K562 (cell line): ENCODE measurements around the gene SEC22B.

Source experiments
- CHD1 ChIP-seq: fragments of 200-600 bp; sonication (generic); IDR thresholded peaks from one replicate; pipeline ENCODE4 v1.6.1; 2012; ENCODE audit warnings: mild to moderate bottlenecking, moderate library complexity, low read length, inconsistent platforms
- ELF4 ChIP-seq: fragments of 450-650 bp; formaldehyde crosslinking; IDR thresholded peaks from 2 replicates; pipeline ENCODE4 v1.4.0; 2022; ENCODE audit warnings: missing genetic modification characterization
- FOXK2 ChIP-seq, 2 experiments: fragments of 450-650 bp; IDR thresholded peaks in 1 of 2; conservative IDR thresholded peaks in 1 of 2; 2 replicates each; pipeline ENCODE4 v1.6.1; 2016; ENCODE audit warnings: low read depth in 2 of 2, mild to moderate bottlenecking in 1 of 2
- HNRNPH1 ChIP-seq: fragments of 200-400 bp; formaldehyde crosslinking; optimal IDR thresholded peaks from 2 replicates; pipeline ENCODE3; 2017; ENCODE audit warnings: low read depth, mild to moderate bottlenecking, low read length, moderate library complexity
- KAT2B ChIP-seq: IDR thresholded peaks from one replicate; pipeline ENCODE4 v1.6.1; 2012; ENCODE audit warnings: low read depth, mild to moderate bottlenecking, control low read depth, inconsistent platforms, low read length, moderate library complexity
- POLR2A ChIP-seq: fragments of 450-650 bp; conservative IDR thresholded peaks from 2 replicates; pipeline ENCODE4 v1.6.1; 2016
- RBM39 ChIP-seq: fragments of 200-400 bp; formaldehyde crosslinking; optimal IDR thresholded peaks from 2 replicates; pipeline ENCODE3; 2018; ENCODE audit warnings: low read depth, low read length
- SAFB2 ChIP-seq: fragments of 200-400 bp; formaldehyde crosslinking; IDR thresholded peaks from 2 replicates; pipeline ENCODE4 v1.6.1; 2018; ENCODE audit warnings: borderline replicate concordance, low read length, low read depth, moderate library complexity; ENCODE audit not compliant: severe bottlenecking
- TCF7L2 ChIP-seq: fragments of 150-350 bp; IDR thresholded peaks from 2 replicates; pipeline ENCODE4 v1.6.1; 2016; ENCODE audit warnings: low read depth, mild to moderate bottlenecking, low read length, moderate library complexity
- ZBTB1 ChIP-seq: sonication (generic); formaldehyde crosslinking; IDR thresholded peaks from 2 replicates; pipeline ENCODE4 v1.8.1; 2023; ENCODE audit warnings: missing genetic modification reagents, low read depth, mild to moderate bottlenecking, borderline replicate concordance
- ZNF24 ChIP-seq: fragments of 450-650 bp; IDR thresholded peaks from 2 replicates; pipeline ENCODE4 v1.6.1; 2016
- ZNF583 ChIP-seq: fragments of 250-450 bp; sonication (Bioruptor Pico); IDR thresholded peaks from 2 replicates; pipeline ENCODE4 v1.4.0; 2020
- TF ChIP-seq, protein P1 (sequence below), 2 experiments: fragments of 450-650 bp; IDR thresholded peaks; 2 replicates each; pipeline ENCODE4 v1.6.1; 2016
- TF ChIP-seq, protein P2 (sequence below), 3 experiments: IDR thresholded peaks in 2 of 3; conservative IDR thresholded peaks in 1 of 3; 2 replicates each; pipeline ENCODE4 v1.5.1; 2011 to 2012; ENCODE audit warnings: low read length in 3 of 3, mild to moderate bottlenecking in 3 of 3, control low read depth in 2 of 3, improper control_type of control experiment in 1 of 3, inconsistent platforms in 1 of 3, low read depth in 1 of 3, mixed read lengths in 1 of 3, moderate library complexity in 1 of 3; ENCODE audit not compliant: insufficient read depth in 2 of 3

- TF ChIP-seq CHD1 (peak; percentile 74), ZNF24 (peak; percentile 89), RBM39 (peak; percentile 98), HNRNPH1 (no peak), SAFB2 (no peak), POLR2A (peak; percentile 96), ELF4 (no peak), TCF7L2 (0 out of 2 replicates have a peak, but pooled peaks have one; percentile 45), FOXK2 (conservative IDR thresholded peaks at IDR 0.05 in 1 of 2, IDR thresholded peaks at IDR 0.05 in 1 of 2; ENCODE audit: low read depth in 2 of 2) (peak; percentile 82 to 84), KAT2B (no peak), ZBTB1 (CRISPR knock-in tag) (0 out of 2 replicates have a peak, but pooled peaks have one; percentile 43), ZNF583 (CRISPR knock-in tag) (0 out of 2 replicates have a peak, but pooled peaks have one; percentile 42)
- TF ChIP-seq, protein P1, sequence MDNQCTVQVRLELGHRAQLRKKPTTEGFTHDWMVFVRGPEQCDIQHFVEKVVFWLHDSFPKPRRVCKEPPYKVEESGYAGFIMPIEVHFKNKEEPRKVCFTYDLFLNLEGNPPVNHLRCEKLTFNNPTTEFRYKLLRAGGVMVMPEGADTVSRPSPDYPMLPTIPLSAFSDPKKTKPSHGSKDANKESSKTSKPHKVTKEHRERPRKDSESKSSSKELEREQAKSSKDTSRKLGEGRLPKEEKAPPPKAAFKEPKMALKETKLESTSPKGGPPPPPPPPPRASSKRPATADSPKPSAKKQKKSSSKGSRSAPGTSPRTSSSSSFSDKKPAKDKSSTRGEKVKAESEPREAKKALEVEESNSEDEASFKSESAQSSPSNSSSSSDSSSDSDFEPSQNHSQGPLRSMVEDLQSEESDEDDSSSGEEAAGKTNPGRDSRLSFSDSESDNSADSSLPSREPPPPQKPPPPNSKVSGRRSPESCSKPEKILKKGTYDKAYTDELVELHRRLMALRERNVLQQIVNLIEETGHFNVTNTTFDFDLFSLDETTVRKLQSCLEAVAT (IDR thresholded peaks at IDR 0.05) = peak; percentile 33 to 71; a peak in 3 of 4 replicates
- TF ChIP-seq, protein P2, sequence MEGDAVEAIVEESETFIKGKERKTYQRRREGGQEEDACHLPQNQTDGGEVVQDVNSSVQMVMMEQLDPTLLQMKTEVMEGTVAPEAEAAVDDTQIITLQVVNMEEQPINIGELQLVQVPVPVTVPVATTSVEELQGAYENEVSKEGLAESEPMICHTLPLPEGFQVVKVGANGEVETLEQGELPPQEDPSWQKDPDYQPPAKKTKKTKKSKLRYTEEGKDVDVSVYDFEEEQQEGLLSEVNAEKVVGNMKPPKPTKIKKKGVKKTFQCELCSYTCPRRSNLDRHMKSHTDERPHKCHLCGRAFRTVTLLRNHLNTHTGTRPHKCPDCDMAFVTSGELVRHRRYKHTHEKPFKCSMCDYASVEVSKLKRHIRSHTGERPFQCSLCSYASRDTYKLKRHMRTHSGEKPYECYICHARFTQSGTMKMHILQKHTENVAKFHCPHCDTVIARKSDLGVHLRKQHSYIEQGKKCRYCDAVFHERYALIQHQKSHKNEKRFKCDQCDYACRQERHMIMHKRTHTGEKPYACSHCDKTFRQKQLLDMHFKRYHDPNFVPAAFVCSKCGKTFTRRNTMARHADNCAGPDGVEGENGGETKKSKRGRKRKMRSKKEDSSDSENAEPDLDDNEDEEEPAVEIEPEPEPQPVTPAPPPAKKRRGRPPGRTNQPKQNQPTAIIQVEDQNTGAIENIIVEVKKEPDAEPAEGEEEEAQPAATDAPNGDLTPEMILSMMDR (IDR thresholded peaks at IDR 0.05 in 2 of 3, conservative IDR thresholded peaks at IDR 0.05 in 1 of 3; ENCODE audit: insufficient read depth in 2 of 3, low read depth in 1 of 3, low read length in 3 of 3) = no peak; a peak in 1 of 6 replicates
Observed at GRCh38 chr1:120176092-120176855, at the start of gene SEC22B.
